Psoas muscle (tissue), 8 donors: ENCODE data around the gene SLC17A7. TPM values are rescaled to one million over a fixed set of nuclear protein-coding genes. Genes with fewer than 3 reads are reported as not detected.

ENCODE experiments used
- ATAC-seq, 4 donors: fragments of 200-7000 bp; cut with Tn5 transposase; one replicate each; pipeline ENCODE4 v1.9.1; 2020; ENCODE audit warnings: moderate library complexity in 3 of 4, mild to moderate bottlenecking in 2 of 4
- DNase-seq, 2 donors: peaks; one replicate each; pipeline ENCODE4 v3.0.0-alpha.2; 2020
- H3K27ac ChIP-seq: fragments of 200-600 bp; one replicate; pipeline ENCODE4 v1.8.0; 2022
- H3K27me3 ChIP-seq, 3 donors: fragments of 200-600 bp in 1 of 3; one replicate each; pipeline versions ENCODE4 v1.6.1 to v1.8.0; 2013 to 2022; ENCODE audit warnings: low read length in 2 of 3, mild to moderate bottlenecking in 2 of 3, moderate library complexity in 1 of 3; ENCODE audit not compliant: insufficient read depth in 3 of 3
- H3K36me3 ChIP-seq, 2 donors: fragments of 200-600 bp in 1 of 2; one replicate each; pipeline versions ENCODE4 v1.6.1 to v1.8.0; 2013 to 2022; ENCODE audit warnings: low read depth in 1 of 2, mild to moderate bottlenecking in 1 of 2, moderate library complexity in 1 of 2; ENCODE audit not compliant: insufficient read depth in 1 of 2
- H3K4me1 ChIP-seq: fragments of 200-600 bp; one replicate; pipeline ENCODE4 v1.8.0; 2022
- H3K4me3 ChIP-seq: fragments of 200-600 bp; one replicate; pipeline ENCODE4 v1.8.0; 2022; ENCODE audit warnings: mild to moderate bottlenecking
- H3K9me3 ChIP-seq: fragments of 200-600 bp; one replicate; pipeline ENCODE4 v1.8.0; 2022
- CTCF ChIP-seq: fragments of 200-600 bp; IDR thresholded peaks from one replicate; pipeline ENCODE4 v1.8.0; 2022; ENCODE audit warnings: antibody characterized with exemption
- WGBS, 3 donors: extraction: QIAGEN DNeasy Blood & Tissue Kit; methylation state at CpG; one replicate each; pipeline versions ENCODE4 v1.1.6 to v1.1.7; 2013; 5-methylcytosine and 5-hydroxymethylcytosine counted together
- intact Hi-C, 2 donors: fragments of 100-400 bp; cut with DNase I; formaldehyde crosslinking; loops; one replicate each; pipeline versions ENCODE4 v1.11.0 to v1.14.2; 2022
- polyA plus RNA-seq, 3 donors: library from polyadenylated mRNA; stranded (reverse); fragments of 200-250 nt; gene quantifications; one replicate each; pipeline ENCODE4 v1.2.3, GENCODE V29; 2013
- total RNA-seq, 4 donors: library from RNA; stranded (reverse); fragmentation: NEBNext Ultra II Directional in 2 of 4; extraction: Animal tissue kit (Norgen Biotek cat#: 25700) in 2 of 4; gene quantifications; one replicate each; pipeline versions ENCODE4 v1.2.1 to v1.2.4, GENCODE V29; 2021 to 2023
- donor health status: healthy with polysubstance abuse.
- donor health status: DM: no; HTN: no; CAD: no; lungs with moderate emphysema.
- donor health status: Bipolar disorder and iron deficiency.
- donor health status: healthy.
- donor health status: DM: yes; HTN: yes; CAD: no.
- donor health status: DM: no; HTN: no; CAD: no.
- donor health status: DM: no; HTN: no; CAD: no.
- donor health status: DM: yes; HTN: yes; CAD: no.

SLC17A7 gene
- total and polyA plus RNA-seq, 7 donors: 0.42 to 1.8 (median 0.78) TPM

GRCh38 chr19:49409441-49410029 lies 31.8 kb downstream of the SLC17A7 start:
- no peaks in the 10 kb centered on the region for H3K4me1 ChIP-seq
- no peak overlapping the region for H3K27ac ChIP-seq
- H3K27me3 ChIP-seq: peaks cover 0 to 5% (median 4%) of the 10 kb centered on the region in 3 donors
- whole genome bisulfite sequencing, 3 donors: 69 to 75% (median 73%) methylated on average over 5 of the region's 5 CpGs
- DNase-seq (no peak), ATAC-seq (no peak)
- H3K4me3 ChIP-seq: no peak overlapping the region
- intact Hi-C loops: no loop called here
- no peak for TF ChIP-seq CTCF
- no peaks in the 10 kb centered on the region for H3K9me3 ChIP-seq
- no peaks in the 10 kb centered on the region for H3K36me3 ChIP-seq

DNA sequence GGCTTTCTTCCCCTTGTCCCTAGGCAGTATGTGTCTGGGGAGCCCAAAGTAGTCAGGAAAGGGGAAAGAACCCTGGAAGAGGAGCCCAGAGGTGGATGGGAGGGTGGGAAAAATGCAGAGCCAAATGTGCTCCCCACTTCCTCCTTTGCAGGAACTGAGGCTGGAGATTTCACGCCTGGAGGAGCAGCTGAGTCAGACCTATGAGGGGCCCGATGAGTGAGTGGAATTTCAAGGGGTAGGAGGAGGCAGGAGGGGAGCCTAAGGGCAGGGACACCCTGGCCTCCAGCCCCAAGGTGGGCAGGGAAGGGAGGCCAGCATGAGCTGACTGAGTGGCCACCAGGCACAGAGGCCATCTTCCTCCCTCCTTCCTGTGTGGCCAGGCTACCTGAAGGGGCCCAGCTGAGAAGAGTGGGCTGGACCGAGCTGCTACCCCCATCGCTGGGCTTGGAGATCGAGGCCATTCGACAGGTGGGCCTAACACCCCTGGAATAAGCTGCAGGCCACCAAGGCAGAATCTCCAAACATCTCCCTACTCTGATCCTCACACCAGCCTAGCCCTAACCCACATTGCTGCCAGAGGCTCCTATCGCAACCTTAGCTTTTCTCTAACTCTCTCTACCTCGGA lies 32.4 kb downstream of the SLC17A7 start:
- 64 to 74% (median 65%) methylated on average over 5 to 8 of the region's 8 CpGs for WGBS, 3 donors
- Histone ChIP-seq H3K36me3 (no peaks in the 10 kb centered on the region), H3K27me3 (peaks cover 0 to 5% (median 4%) of the 10 kb centered on the region in 3 donors), H3K27ac (no peak overlapping the region), H3K4me1 (no peaks in the 10 kb centered on the region), H3K4me3 (no peak overlapping the region), H3K9me3 (no peaks in the 10 kb centered on the region)
- no peak for TF ChIP-seq CTCF
- ATAC-seq (no peak), DNase-seq (no peak)
- intact Hi-C loops: no loop called here

- H3K9me3 ChIP-seq: no peaks in the 10 kb centered on the region
- H3K36me3 ChIP-seq: no peaks in the 10 kb centered on the region
- WGBS, 3 donors: 86 to 90% (median 89%) methylated on average over 16 of the region's 16 CpGs
- no peaks in the 10 kb centered on the region for H3K4me1 ChIP-seq
- no peak for ATAC-seq
- H3K27ac ChIP-seq: no peak overlapping the region
- intact Hi-C loops: no loop called here
- no peak overlapping the region for H3K4me3 ChIP-seq
- peaks cover 0 to 5% (median 4%) of the 10 kb centered on the region in 3 donors for H3K27me3 ChIP-seq
- TF ChIP-seq CTCF: no peak
- no peak for DNase-seq
These were observed 33.8 kb downstream of the SLC17A7 start for GRCh38 chr19:49407482-49408015.

- Histone ChIP-seq H3K4me1 (no peaks in the 10 kb centered on the region), H3K4me3 (no peak overlapping the region), H3K27ac (no peak overlapping the region), H3K36me3 (no peaks in the 10 kb centered on the region), H3K27me3 (peaks cover 0 to 5% (median 4%) of the 10 kb centered on the region in 3 donors), H3K9me3 (no peaks in the 10 kb centered on the region)
- no peak for ATAC-seq
- intact Hi-C loops: no loop called here
- no peak for DNase-seq
- TF ChIP-seq CTCF: no peak
- 66 to 68% (median 66%) methylated on average over 7 of the region's 7 CpGs for WGBS, 3 donors
These were observed 34.2 kb downstream of the SLC17A7 start for GRCh38 chr19:49407079-49407478.
